Measurements from ENCODE around the gene PCBP2.

PCBP2 gene

GRCh38 chr12:53510181-53510812 is 58.4 kb downstream of the PCBP2 start:
- no peak for DNase-seq

- DNase-seq: no peak
Measured at GRCh38 chr12:53513712-53514410, 62.0 kb downstream of the PCBP2 start.

GRCh38 chr12:53514628-53515290 is 62.9 kb downstream of the PCBP2 start:
- DNase-seq: no peak

- DNase-seq: no peak
Measured at GRCh38 chr12:53515291-53515680, 63.4 kb downstream of the PCBP2 start.

- no peak for DNase-seq
Measured at GRCh38 chr12:53516758-53517455, 65.0 kb downstream of the PCBP2 start.

GRCh38 chr12:53518381-53518780 is 66.5 kb downstream of the PCBP2 start:
- no peak for DNase-seq

GRCh38 chr12:53523131-53523530 is 71.2 kb downstream of the PCBP2 start:
- no peak for DNase-seq

GRCh38 chr12:53524476-53524875 is 72.6 kb downstream of the PCBP2 start:
- no peak for DNase-seq

GRCh38 chr12:53530061-53530460 is 78.2 kb downstream of the PCBP2 start:
- no peak for DNase-seq

Measured in suppressor macrophage (primary cell).